Activated CD4-positive, alpha-beta T cell treated with anti-CD3 and anti-CD28 coated beads, Interleukin-2, amount 10 ng/mL, durations not matched to agents 7 days and 5 days (primary cell): ENCODE measurements around the gene IL1RL2. TPM values are rescaled to one million over a fixed set of nuclear protein-coding genes. Genes with fewer than 3 reads are reported as not detected.

Source experiments
- CTCF ChIA-PET: fragments of 350-600 bp; sonication (Branson Sonifier 250); formaldehyde crosslinking; loops from one replicate; lab custom pipeline; 2021; ENCODE audit warnings: antibody characterized with exemption; lab: Charles Lee
- POLR2A ChIA-PET: fragments of 350-600 bp; sonication (Branson Sonifier 250); formaldehyde crosslinking; loops from one replicate; lab custom pipeline; 2021; ENCODE audit warnings: antibody characterized with exemption; lab: Charles Lee
- DNase-seq: peaks from one replicate; pipeline ENCODE4 v3.0.0-alpha.2; 2020
- H3K27ac Mint-ChIP-seq: one replicate; pipeline ENCODE4 v1.8.0; 2021; ENCODE audit warnings: mild to moderate bottlenecking, moderate library complexity, mixed read lengths
- H3K27me3 Mint-ChIP-seq: one replicate; pipeline ENCODE4 v1.8.0; 2021; ENCODE audit warnings: mixed read lengths
- H3K36me3 Mint-ChIP-seq: one replicate; pipeline ENCODE4 v1.8.0; 2021; ENCODE audit warnings: low read depth, mixed read lengths
- H3K4me1 Mint-ChIP-seq: one replicate; pipeline ENCODE4 v1.8.0; 2021; ENCODE audit warnings: mixed read lengths
- H3K4me3 Mint-ChIP-seq: one replicate; pipeline ENCODE4 v1.8.0; 2021; ENCODE audit warnings: mild to moderate bottlenecking, moderate library complexity, mixed read lengths
- H3K9me3 Mint-ChIP-seq: one replicate; pipeline ENCODE4 v1.8.0; 2021; ENCODE audit warnings: mixed read lengths
- total RNA-seq, 2 experiments: library from RNA; stranded (reverse); gene quantifications; one replicate each; pipeline ENCODE4 v1.2.3, GENCODE V29; 2021

The IL1RL2 gene
- total RNA-seq, 2 experiments from 2014 or later, result not detected

- ChIA-PET CTCF (no interaction called here), POLR2A (no interaction called here)
- Mint-ChIP-seq H3K27me3 (no peaks in the 10 kb centered on the region), H3K4me3 (no peak overlapping the region), H3K4me1 (peaks cover 47% of the 10 kb centered on the region), H3K9me3 (peaks cover 14% of the 10 kb centered on the region), H3K36me3 (peaks cover 5% of the 10 kb centered on the region), H3K27ac (no peak overlapping the region)
- DNase-seq, result no peak
Observed at GRCh38 chr2:102224824-102225739, 38.3 kb downstream of the IL1RL2 start.

GRCh38 chr2:102226171-102226570, 39.3 kb downstream of the IL1RL2 start:
- Mint-ChIP-seq H3K27me3 (no peaks in the 10 kb centered on the region), H3K4me3 (no peak overlapping the region), H3K36me3 (peaks cover 5% of the 10 kb centered on the region), H3K27ac (peak overlapping the region; percentile 89), H3K4me1 (peaks cover 49% of the 10 kb centered on the region), H3K9me3 (peaks cover 14% of the 10 kb centered on the region)
- ChIA-PET CTCF (interaction anchor here (0.6 to 1.0 kb wide), 4 partner anchors 9 to 505 kb away, joined by 3 to 4 read pairs (median 3); no protein-coding TSS in a partner anchor), POLR2A (no interaction called here)
- no peak for DNase-seq

- H3K27me3 Mint-ChIP-seq, result no peaks in the 10 kb centered on the region
- DNase-seq, result no peak
- no peak overlapping the region for H3K4me3 Mint-ChIP-seq
- H3K36me3 Mint-ChIP-seq, result peaks cover 8% of the 10 kb centered on the region
- H3K9me3 Mint-ChIP-seq, result peaks cover 18% of the 10 kb centered on the region
- ChIA-PET CTCF (interaction anchor here (0.6 to 1.0 kb wide), 4 partner anchors 8 to 504 kb away, joined by 3 to 4 read pairs (median 3); no protein-coding TSS in a partner anchor), POLR2A (no interaction called here)
- peaks cover 49% of the 10 kb centered on the region for H3K4me1 Mint-ChIP-seq
- peak overlapping the region; percentile 89 for H3K27ac Mint-ChIP-seq
Observed at GRCh38 chr2:102226612-102227391, 40.0 kb downstream of the IL1RL2 start.

GRCh38 chr2:102229141-102229769, 42.4 kb downstream of the IL1RL2 start:
- POLR2A ChIA-PET, result interaction anchor here (0.7 kb wide), 1 partner anchor 47 kb away, joined by 3 read pairs; no protein-coding TSS in a partner anchor
- no peak for DNase-seq
- H3K4me3 Mint-ChIP-seq, result no peak overlapping the region
- H3K27me3 Mint-ChIP-seq, result no peaks in the 10 kb centered on the region
- CTCF ChIA-PET, result interaction anchor here (0.5 to 1.0 kb wide), 2 partner anchors 93 to 206 kb away, joined by 3 to 4 read pairs; no protein-coding TSS in a partner anchor
- H3K9me3 Mint-ChIP-seq, result peaks cover 11% of the 10 kb centered on the region
- peaks cover 6% of the 10 kb centered on the region for H3K36me3 Mint-ChIP-seq
- H3K4me1 Mint-ChIP-seq, result peaks cover 50% of the 10 kb centered on the region
- no peak overlapping the region for H3K27ac Mint-ChIP-seq

- peaks cover 6% of the 10 kb centered on the region for H3K9me3 Mint-ChIP-seq
- H3K4me3 Mint-ChIP-seq, result no peak overlapping the region
- no peaks in the 10 kb centered on the region for H3K27me3 Mint-ChIP-seq
- DNase-seq, result no peak
- no peak overlapping the region for H3K27ac Mint-ChIP-seq
- ChIA-PET POLR2A (no interaction called here), CTCF (no interaction called here)
- peaks cover 48% of the 10 kb centered on the region for H3K4me1 Mint-ChIP-seq
- H3K36me3 Mint-ChIP-seq, result peaks cover 3% of the 10 kb centered on the region
Observed at GRCh38 chr2:102230410-102230909, 43.6 kb downstream of the IL1RL2 start.

GRCh38 chr2:102233132-102233884, 46.5 kb downstream of the IL1RL2 start:
- Mint-ChIP-seq H3K4me3 (no peak overlapping the region), H3K4me1 (peaks cover 32% of the 10 kb centered on the region)

GRCh38 chr2:102235042-102235473, 48.2 kb downstream of the IL1RL2 start:
- peaks cover 3% of the 10 kb centered on the region for H3K36me3 Mint-ChIP-seq
- no peaks in the 10 kb centered on the region for H3K27me3 Mint-ChIP-seq
- POLR2A ChIA-PET, result no interaction called here
- peaks cover 28% of the 10 kb centered on the region for H3K4me1 Mint-ChIP-seq
- CTCF ChIA-PET, result interaction anchor here (0.6 to 2.7 kb wide), 12 partner anchors 9 to 578 kb away, joined by 3 to 10 read pairs (median 4); no protein-coding TSS in a partner anchor
- H3K4me3 Mint-ChIP-seq, result no peak overlapping the region
- peaks cover 6% of the 10 kb centered on the region for H3K9me3 Mint-ChIP-seq
- no peak for DNase-seq
- peak overlapping the region; percentile 51 for H3K27ac Mint-ChIP-seq

More at GRCh38 chr2:102233132-102233884, 46.5 kb downstream of the IL1RL2 start:
- no peaks in the 10 kb centered on the region for H3K27me3 Mint-ChIP-seq
- H3K36me3 Mint-ChIP-seq, result peaks cover 3% of the 10 kb centered on the region
- no peak overlapping the region for H3K27ac Mint-ChIP-seq
- CTCF ChIA-PET, result interaction anchor here (1.0 to 2.6 kb wide), 8 partner anchors 7 to 233 kb away, joined by 3 to 7 read pairs (median 6); no protein-coding TSS in a partner anchor
- H3K9me3 Mint-ChIP-seq, result peaks cover 6% of the 10 kb centered on the region
- POLR2A ChIA-PET, result no interaction called here
- DNase-seq, result no peak

- Mint-ChIP-seq H3K9me3 (peaks cover 6% of the 10 kb centered on the region), H3K27me3 (no peaks in the 10 kb centered on the region), H3K4me3 (no peak overlapping the region), H3K36me3 (peaks cover 3% of the 10 kb centered on the region), H3K4me1 (peaks cover 29% of the 10 kb centered on the region), H3K27ac (no peak overlapping the region)
- CTCF ChIA-PET, result interaction anchor here (0.8 to 2.7 kb wide), 9 partner anchors 9 to 230 kb away, joined by 3 to 10 read pairs (median 5); no protein-coding TSS in a partner anchor
- POLR2A ChIA-PET, result no interaction called here
- DNase-seq, result no peak
Observed at GRCh38 chr2:102235491-102235890, 48.7 kb downstream of the IL1RL2 start.

- ChIA-PET CTCF (interaction anchor here (1.1 to 2.7 kb wide), 5 partner anchors 12 to 212 kb away, joined by 4 to 10 read pairs (median 7); no protein-coding TSS in a partner anchor), POLR2A (no interaction called here)
- Mint-ChIP-seq H3K27me3 (no peaks in the 10 kb centered on the region), H3K36me3 (peaks cover 3% of the 10 kb centered on the region), H3K27ac (no peak overlapping the region), H3K4me1 (peaks cover 36% of the 10 kb centered on the region), H3K4me3 (no peak overlapping the region), H3K9me3 (peaks cover 6% of the 10 kb centered on the region)
- no peak for DNase-seq
Observed at GRCh38 chr2:102236132-102236531, 49.3 kb downstream of the IL1RL2 start.

GRCh38 chr2:102237176-102237575, 50.4 kb downstream of the IL1RL2 start:
- Mint-ChIP-seq H3K27ac (no peak overlapping the region), H3K4me1 (peaks cover 42% of the 10 kb centered on the region)
- CTCF ChIA-PET, result interaction anchor here (1.0 kb wide), 1 partner anchor 16 kb away, joined by 3 read pairs; no protein-coding TSS in a partner anchor

GRCh38 chr2:102238039-102238756, 51.4 kb downstream of the IL1RL2 start:
- no peak overlapping the region for H3K27ac Mint-ChIP-seq
- ChIA-PET POLR2A (no interaction called here), CTCF (interaction anchor here (1.0 to 3.6 kb wide), 3 partner anchors 15 to 217 kb away, joined by 3 to 25 read pairs (median 23); partner anchors contain the start of gene IL18R1)
- H3K4me3 Mint-ChIP-seq, result no peak overlapping the region
- DNase-seq, result no peak
- H3K27me3 Mint-ChIP-seq, result no peaks in the 10 kb centered on the region
- H3K9me3 Mint-ChIP-seq, result peaks cover 2% of the 10 kb centered on the region
- H3K4me1 Mint-ChIP-seq, result peaks cover 42% of the 10 kb centered on the region
- no peaks in the 10 kb centered on the region for H3K36me3 Mint-ChIP-seq

More at GRCh38 chr2:102237176-102237575, 50.4 kb downstream of the IL1RL2 start:
- DNase-seq, result no peak
- Mint-ChIP-seq H3K27me3 (no peaks in the 10 kb centered on the region), H3K9me3 (peaks cover 2% of the 10 kb centered on the region), H3K4me3 (no peak overlapping the region), H3K36me3 (no peaks in the 10 kb centered on the region)
- POLR2A ChIA-PET, result no interaction called here
